RWPE2 (cell line): Measurements from ENCODE around the gene PQBP1.

Experiments
- ATAC-seq: fragments of 200-7000 bp; cut with Tn5 transposase; 3 replicates; pipeline ENCODE4 v1.9.1; 2021; ENCODE audit warnings: low read depth
- DNase-seq: peaks from one replicate; pipeline ENCODE4 v3.0.0-alpha.2; 2020; ENCODE audit warnings: low spot score
- H3K27ac ChIP-seq: fragments of 450-650 bp; 2 replicates; pipeline ENCODE4 v1.5.1; 2017; ENCODE audit warnings: mild to moderate bottlenecking; ENCODE audit not compliant: poor library complexity, severe bottlenecking
- H3K27me3 ChIP-seq: fragments of 250-450 bp; sonication (Bioruptor Pico); 2 replicates; pipeline ENCODE4 v1.5.1; 2021; ENCODE audit warnings: mild to moderate bottlenecking, moderate library complexity; ENCODE audit not compliant: insufficient read depth, poor library complexity, severe bottlenecking
- H3K36me3 ChIP-seq: fragments of 250-450 bp; sonication (Bioruptor Pico); 2 replicates; pipeline ENCODE4 v1.5.1; 2020; ENCODE audit warnings: low read depth, mild to moderate bottlenecking, moderate library complexity
- H3K4me1 ChIP-seq: fragments of 250-450 bp; sonication (Bioruptor Pico); 2 replicates; pipeline ENCODE4 v1.5.1; 2021; ENCODE audit warnings: mild to moderate bottlenecking, moderate library complexity; ENCODE audit not compliant: insufficient read depth, poor library complexity, severe bottlenecking
- H3K4me3 ChIP-seq: fragments of 250-450 bp; sonication (Bioruptor Pico); 2 replicates; pipeline ENCODE4 v1.5.1; 2021; ENCODE audit warnings: mild to moderate bottlenecking, moderate library complexity; ENCODE audit not compliant: severe bottlenecking
- H3K9me3 ChIP-seq: fragments of 250-450 bp; sonication (Bioruptor Pico); 2 replicates; pipeline ENCODE4 v1.5.1; 2021; ENCODE audit warnings: mild to moderate bottlenecking, moderate library complexity; ENCODE audit not compliant: severe bottlenecking
- CTCF ChIP-seq: fragments of 450-650 bp; IDR thresholded peaks from one replicate; pipeline ENCODE4 v1.5.1; 2017; ENCODE audit warnings: mild to moderate bottlenecking, moderate library complexity; ENCODE audit not compliant: poor library complexity, severe bottlenecking

PQBP1 gene

GRCh38 chrX:48920718-48921104 is 23.0 kb downstream of the PQBP1 start:
- H3K4me3 ChIP-seq = no peak overlapping the region
- H3K27me3 ChIP-seq = no peaks in the 10 kb centered on the region
- peaks cover 8% of the 10 kb centered on the region for H3K36me3 ChIP-seq
- TF ChIP-seq CTCF = no peak
- no peak for DNase-seq
- no peak overlapping the region for H3K27ac ChIP-seq
- H3K9me3 ChIP-seq = no peaks in the 10 kb centered on the region
- no peak for ATAC-seq
- H3K4me1 ChIP-seq = peaks cover 3% of the 10 kb centered on the region

GRCh38 chrX:48923771-48924170 is 26.0 kb downstream of the PQBP1 start:
- no peaks in the 10 kb centered on the region; the same call in 1 of the 2 replicates for H3K36me3 ChIP-seq
- ATAC-seq (no peak), DNase-seq (no peak)
- H3K4me3 ChIP-seq = no peak overlapping the region
- no peaks in the 10 kb centered on the region for H3K9me3 ChIP-seq
- no peaks in the 10 kb centered on the region for H3K4me1 ChIP-seq
- TF ChIP-seq CTCF = no peak
- H3K27ac ChIP-seq = no peak overlapping the region
- H3K27me3 ChIP-seq = no peaks in the 10 kb centered on the region

- Histone ChIP-seq H3K27me3 (no peaks in the 10 kb centered on the region), H3K27ac (no peak overlapping the region), H3K4me3 (no peak overlapping the region), H3K9me3 (no peaks in the 10 kb centered on the region), H3K4me1 (no peaks in the 10 kb centered on the region), H3K36me3 (no peaks in the 10 kb centered on the region; the same call in 1 of the 2 replicates)
- ATAC-seq = no peak
- no peak for TF ChIP-seq CTCF
- no peak for DNase-seq
Measured at GRCh38 chrX:48924270-48924669, 26.5 kb downstream of the PQBP1 start.

DNA sequence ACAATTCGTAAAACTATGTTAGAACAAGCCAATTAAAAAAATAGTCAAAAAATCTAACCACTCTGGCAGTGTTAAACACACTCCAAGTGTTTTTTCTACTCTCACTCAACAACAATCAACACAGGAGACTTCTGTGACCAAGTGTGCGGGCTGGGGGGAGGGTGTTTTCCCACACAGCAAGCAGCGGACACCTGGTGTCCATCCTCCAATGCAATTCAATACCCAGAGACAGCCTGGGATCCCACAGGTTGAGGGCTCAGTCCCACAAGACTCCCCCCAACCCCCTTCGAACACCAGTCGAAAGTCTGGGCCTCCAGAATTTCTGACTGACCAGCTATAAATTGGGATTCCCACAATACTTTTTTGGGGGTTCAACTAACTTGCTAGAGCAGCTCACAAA is 29.4 kb downstream of the PQBP1 start:
- Histone ChIP-seq H3K9me3 (no peaks in the 10 kb centered on the region), H3K4me3 (no peak overlapping the region), H3K4me1 (no peaks in the 10 kb centered on the region), H3K27ac (no peak overlapping the region), H3K36me3 (peaks cover 3% of the 10 kb centered on the region; the same call in 1 of the 2 replicates), H3K27me3 (no peaks in the 10 kb centered on the region)
- no peak for DNase-seq
- no peak for TF ChIP-seq CTCF
- no peak for ATAC-seq

DNA sequence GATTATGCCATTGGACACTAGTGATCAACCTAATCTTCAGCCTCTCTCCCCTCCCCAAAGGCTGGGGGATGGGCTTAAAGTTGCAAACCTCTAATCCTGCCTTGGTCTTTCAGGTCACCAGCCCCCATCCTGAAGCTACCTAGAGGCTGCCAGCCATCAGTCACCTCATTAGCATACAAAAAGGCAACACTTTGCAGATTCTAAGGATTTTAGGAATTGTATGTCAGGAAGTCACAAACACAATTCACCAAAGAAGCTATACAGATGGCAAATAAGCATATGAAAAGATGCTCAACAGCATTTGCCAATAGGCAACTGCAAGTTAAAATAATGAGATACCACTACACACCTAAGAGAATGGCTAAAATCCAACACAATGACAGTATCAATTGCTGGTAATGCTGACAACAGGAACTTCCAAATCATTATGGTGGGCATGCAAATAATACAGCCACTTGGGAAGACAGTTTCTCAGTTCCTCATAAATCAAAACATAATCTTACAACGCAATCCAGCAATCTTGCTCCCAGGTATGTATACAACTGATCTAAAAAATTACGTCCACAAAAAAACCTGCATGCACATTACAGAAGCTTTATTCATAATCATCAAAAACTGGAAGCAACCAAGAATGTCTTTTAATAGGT is 30.1 kb downstream of the PQBP1 start:
- ATAC-seq (no peak), DNase-seq (no peak)
- TF ChIP-seq CTCF = no peak
- H3K27ac ChIP-seq = no peak overlapping the region
- H3K9me3 ChIP-seq = no peaks in the 10 kb centered on the region
- no peaks in the 10 kb centered on the region for H3K27me3 ChIP-seq
- H3K4me3 ChIP-seq = no peak overlapping the region
- peaks cover 4% of the 10 kb centered on the region; the same call in 1 of the 2 replicates for H3K36me3 ChIP-seq
- H3K4me1 ChIP-seq = no peaks in the 10 kb centered on the region
